PC-9 (cell line): ENCODE results near the gene ANKRD36. TPM values are rescaled to one million over a fixed set of nuclear protein-coding genes. Genes with fewer than 3 reads are reported as not detected.
"Not testable (repeated sequence)": the region's sequence is repeated elsewhere in the genome, so short reads cannot be mapped to it uniquely, and the experiment has no call there.

ENCODE experiments used
- Bru-seq: library from RNA; stranded (reverse); fragments of 400-500 nt; gene quantifications from one replicate; lab custom pipeline; 2021; lab: Mats Ljungman, UMichigan
- BruChase-seq, 2 experiments: library from RNA; stranded (reverse); fragments of 400-500 nt; gene quantifications; one replicate each; lab custom pipeline; 2021; lab: Mats Ljungman, UMichigan
- BruUV-seq: library from RNA; stranded (reverse); fragments of 400-500 nt; replicated peaks from 2 replicates; lab custom pipeline; 2021; lab: Mats Ljungman, UMichigan
- CTCF ChIA-PET: fragments of 300-600 bp; sonication (Branson Sonifier 250); formaldehyde crosslinking; loops from one replicate; lab custom pipeline; 2022; ENCODE audit warnings: antibody characterized with exemption; lab: Charles Lee
- POLR2A ChIA-PET: fragments of 300-600 bp; sonication (Branson Sonifier 250); formaldehyde crosslinking; loops from one replicate; lab custom pipeline; 2022; ENCODE audit warnings: antibody characterized with exemption; ENCODE audit not compliant: unreplicated experiment; lab: Charles Lee
- DNase-seq, 2 experiments: peaks; one replicate each; pipeline versions ENCODE4 v3.0.0 to v3.0.0-alpha.2; 2015 to 2022; ENCODE audit warnings: mixed read lengths in 1 of 2
- H2AFZ ChIP-seq: fragments of 200-600 bp; sonication (generic); 2 replicates; pipeline ENCODE4 v1.8.1; 2017; ENCODE audit warnings: antibody characterized with exemption
- H3F3A ChIP-seq: fragments of 200-600 bp; sonication (generic); 2 replicates; pipeline ENCODE4 v1.8.1; 2017; ENCODE audit warnings: antibody characterized with exemption, mild to moderate bottlenecking, low read depth; ENCODE audit not compliant: insufficient read depth
- H3K27ac ChIP-seq: fragments of 200-600 bp; sonication (generic); 2 replicates; pipeline ENCODE4 v1.6.1; 2016; ENCODE audit warnings: mixed run types
- H3K27me3 ChIP-seq: fragments of 200-600 bp; sonication (generic); 2 replicates; pipeline ENCODE4 v1.6.1; 2016; ENCODE audit warnings: low read depth, mixed run types; ENCODE audit not compliant: insufficient read depth
- H3K36me3 ChIP-seq: fragments of 200-600 bp; sonication (generic); 2 replicates; pipeline ENCODE4 v1.6.1; 2016; ENCODE audit warnings: low read depth, mixed run types
- H3K4me1 ChIP-seq: fragments of 200-600 bp; sonication (generic); replicated peaks from 2 replicates; pipeline ENCODE4 v1.6.1; 2016; ENCODE audit warnings: mixed run types; ENCODE audit not compliant: insufficient read depth
- H3K4me2 ChIP-seq: fragments of 200-600 bp; sonication (generic); 2 replicates; pipeline ENCODE4 v1.6.1; 2017; ENCODE audit warnings: mixed run types
- H3K4me3 ChIP-seq: fragments of 200-600 bp; sonication (generic); 2 replicates; pipeline ENCODE4 v1.6.1; 2016; ENCODE audit warnings: mixed run types
- H3K79me2 ChIP-seq: fragments of 200-600 bp; sonication (generic); 2 replicates; pipeline ENCODE4 v1.6.1; 2017; ENCODE audit warnings: low read depth, mixed run types
- H3K9me2 ChIP-seq: fragments of 200-600 bp; sonication (generic); 2 replicates; pipeline ENCODE4 v1.8.1; 2017; ENCODE audit warnings: mild to moderate bottlenecking; ENCODE audit not compliant: insufficient read depth
- H3K9me3 ChIP-seq: fragments of 200-600 bp; sonication (generic); 2 replicates; pipeline ENCODE4 v1.8.1; 2016; ENCODE audit warnings: low read depth; ENCODE audit not compliant: insufficient read depth
- H4K20me1 ChIP-seq: fragments of 200-600 bp; sonication (generic); 2 replicates; pipeline ENCODE4 v1.8.1; 2017; ENCODE audit not compliant: insufficient read depth
- CTCF ChIP-seq: fragments of 200-600 bp; sonication (generic); conservative IDR thresholded peaks from 2 replicates; pipeline ENCODE4 v1.6.1; 2017; ENCODE audit warnings: mixed run types, antibody characterized with exemption, mild to moderate bottlenecking, moderate library complexity
- EZH2 ChIP-seq: fragments of 200-600 bp; sonication (generic); IDR thresholded peaks from 2 replicates; pipeline ENCODE4 v1.8.0; 2017; ENCODE audit warnings: antibody characterized with exemption, low read depth
- intact Hi-C: fragments of 100-400 bp; cut with micrococcal nuclease; formaldehyde crosslinking; loops from one replicate; pipeline ENCODE4 v1.10.0; 2022; ENCODE audit not compliant: unreplicated experiment
- long read RNA-seq: library from polyadenylated mRNA; stranded (forward); transcript quantifications from one replicate; pipeline ENCODE4 v2.0.0, GENCODE V29; 2022
- total RNA-seq: library from RNA; stranded (reverse); gene quantifications from 2 replicates; pipeline ENCODE4 v1.2.3, GENCODE V29; 2021

The ANKRD36 gene
- total RNA-seq (26.9 and 32.3 TPM in 2 replicates), Bru-seq, nascent RNA (percentile 77 among the genes with signal in this experiment), BruChase-seq, experiment 1, labeled RNA remaining after a 2-hour chase (percentile 88 among the genes with signal in this experiment), BruChase-seq, experiment 2, labeled RNA remaining after a 6-hour chase (percentile 61 among the genes with signal in this experiment)
- long read RNA-seq, transcript ANKRD36-203 (3 exons, 986 nt) = major isoform, 5 of 7 reads
- long read RNA-seq, partial matches to known transcripts = 0 of 7 reads
- long read RNA-seq, other reads (novel, unspliced or antisense) = 2 of 7 reads

- peak within 1 kb of the TSS; percentile 62 for H3K4me3 ChIP-seq
- H3K79me2 ChIP-seq, H3K9me2 ChIP-seq, H3K36me3 ChIP-seq, CTCF ChIA-PET, H3F3A ChIP-seq, H4K20me1 ChIP-seq, H3K4me1 ChIP-seq, H3K9me3 ChIP-seq, BruUV-seq: not testable (repeated sequence)
- intact Hi-C loops = loop anchor here (2.0 to 10.0 kb wide), 2 partner anchors 98 to 296 kb away; partner anchors contain the start of gene CNNM3
- peak; percentile 50 for TF ChIP-seq CTCF
- POLR2A ChIA-PET = interaction anchor here (0.6 kb wide), 2 partner anchors 154 to 280 kb away, joined by 3 to 7 read pairs; no protein-coding TSS in a partner anchor
- H3K4me2 ChIP-seq = peak within 1 kb of the TSS; percentile 94
- H3K27me3 ChIP-seq = peaks cover 21% of the 10 kb centered on the region
- DNase-seq = peak; percentile 66 to 85
- H3K27ac ChIP-seq = peak within 1 kb of the TSS; percentile 52
- peak within 1 kb of the TSS; percentile 99 for H2AFZ ChIP-seq
Measured at GRCh38 chr2:97113050-97113881, at the start of gene ANKRD36. Gene ANKRD36, plus strand, starts transcription at chr2:97113153. Its CDS starts 587 bp downstream, at chr2:97113740.

- H3K9me2 ChIP-seq, H2AFZ ChIP-seq, CTCF ChIA-PET, BruUV-seq, H3K27ac ChIP-seq, intact Hi-C loops, H3K79me2 ChIP-seq, H3K4me3 ChIP-seq, H3K9me3 ChIP-seq, H3F3A ChIP-seq, POLR2A ChIA-PET, H3K4me2 ChIP-seq, DNase-seq, H3K4me1 ChIP-seq, H4K20me1 ChIP-seq, H3K36me3 ChIP-seq: not testable (repeated sequence)
- peaks cover 51% of the 10 kb centered on the region for H3K27me3 ChIP-seq
Measured at GRCh38 chr2:97066030-97066429, 46.9 kb upstream of the ANKRD36 start.

GRCh38 chr2:97067279-97068004, 45.5 kb upstream of the ANKRD36 start:
- Histone ChIP-seq H3K9me2 (no peaks in the 10 kb centered on the region), H3K27me3 (peaks cover 46% of the 10 kb centered on the region), H3K4me1 (no peaks in the 10 kb centered on the region), H3K4me3 (no peak overlapping the region), H3K9me3 (no peaks in the 10 kb centered on the region; the same call in 1 of the 2 replicates), H3K4me2 (no peak overlapping the region), H2AFZ (no peak overlapping the region), H3K27ac (no peak overlapping the region), H4K20me1 (no peaks in the 10 kb centered on the region), H3F3A (no peaks in the 10 kb centered on the region), H3K36me3 (no peaks in the 10 kb centered on the region), H3K79me2 (no peaks in the 10 kb centered on the region)
- BruUV-seq = no TSS peak
- no peak for TF ChIP-seq CTCF
- TF ChIP-seq EZH2 = no peak
- no peak for DNase-seq
- ChIA-PET POLR2A (no interaction called here), CTCF (no interaction called here)
- intact Hi-C loops = no loop called here
